Gastrocnemius medialis (tissue), 4 donors: Measurements from ENCODE around the gene MCUB.

Source experiments
- POLR2A ChIP-seq, 2 donors: fragments of 450-650 bp; IDR thresholded peaks; one replicate each; pipeline ENCODE4 v1.6.1; 2017; ENCODE audit warnings: antibody characterized with exemption in 2 of 2, mild to moderate bottlenecking in 2 of 2, moderate library complexity in 2 of 2
- TF ChIP-seq, protein P1 (sequence below), 5 experiments: fragments of 450-650 bp in 3 of 5; fragments of 200-600 bp in 2 of 5; sonication (generic) in 2 of 5; IDR thresholded peaks in 4 of 5; conservative IDR thresholded peaks in 1 of 5; 1 replicate in 4 of 5; 2 replicates in 1 of 5; pipeline ENCODE4 v1.5.1; 2016 to 2019; ENCODE audit warnings: antibody characterized with exemption in 5 of 5, mild to moderate bottlenecking in 3 of 5, moderate library complexity in 3 of 5

DNA sequence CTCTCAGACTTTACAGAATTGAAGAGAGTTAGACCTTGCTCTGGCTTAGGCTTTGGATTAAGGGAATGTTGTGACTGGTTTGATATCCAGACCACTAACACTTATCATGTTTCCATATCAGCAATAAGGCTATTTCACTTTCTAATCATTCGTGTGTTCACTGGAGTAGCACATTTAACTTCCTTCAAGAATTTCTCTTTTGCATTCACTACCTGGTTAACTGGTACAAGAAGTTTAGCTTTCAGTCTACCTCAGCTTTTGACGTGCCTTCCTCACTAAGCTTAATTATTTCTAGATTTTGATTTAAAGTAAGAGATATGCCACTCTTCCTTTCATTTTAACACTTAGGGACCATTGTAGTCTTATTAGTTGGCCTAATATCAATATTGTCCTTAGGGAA lies 80.6 kb downstream of the MCUB start:
- no peak for TF ChIP-seq POLR2A (IDR thresholded peaks at IDR 0.05)
- TF ChIP-seq, protein P1, sequence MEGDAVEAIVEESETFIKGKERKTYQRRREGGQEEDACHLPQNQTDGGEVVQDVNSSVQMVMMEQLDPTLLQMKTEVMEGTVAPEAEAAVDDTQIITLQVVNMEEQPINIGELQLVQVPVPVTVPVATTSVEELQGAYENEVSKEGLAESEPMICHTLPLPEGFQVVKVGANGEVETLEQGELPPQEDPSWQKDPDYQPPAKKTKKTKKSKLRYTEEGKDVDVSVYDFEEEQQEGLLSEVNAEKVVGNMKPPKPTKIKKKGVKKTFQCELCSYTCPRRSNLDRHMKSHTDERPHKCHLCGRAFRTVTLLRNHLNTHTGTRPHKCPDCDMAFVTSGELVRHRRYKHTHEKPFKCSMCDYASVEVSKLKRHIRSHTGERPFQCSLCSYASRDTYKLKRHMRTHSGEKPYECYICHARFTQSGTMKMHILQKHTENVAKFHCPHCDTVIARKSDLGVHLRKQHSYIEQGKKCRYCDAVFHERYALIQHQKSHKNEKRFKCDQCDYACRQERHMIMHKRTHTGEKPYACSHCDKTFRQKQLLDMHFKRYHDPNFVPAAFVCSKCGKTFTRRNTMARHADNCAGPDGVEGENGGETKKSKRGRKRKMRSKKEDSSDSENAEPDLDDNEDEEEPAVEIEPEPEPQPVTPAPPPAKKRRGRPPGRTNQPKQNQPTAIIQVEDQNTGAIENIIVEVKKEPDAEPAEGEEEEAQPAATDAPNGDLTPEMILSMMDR (IDR thresholded peaks at IDR 0.05 in 4 of 5, conservative IDR thresholded peaks at IDR 0.05 in 1 of 5) = no peak
